ENCODE data around the gene FRMD8. TPM values are rescaled to one million over a fixed set of nuclear protein-coding genes. Genes with fewer than 3 reads are reported as not detected.

FRMD8 gene
- total and polyA plus RNA-seq, 9 of the 15 experiments (the other 6 are each of a cell fraction or from before 2014, with no cell fraction given) = 4.5 to 54.5 (median 15.8) TPM

GRCh38 chr11:65419772-65420481, 33.5 kb downstream of the FRMD8 start:
- Histone ChIP-seq H2AFZ (ENCODE audit: low read depth, low read length) (no peak overlapping the region), H3K79me2 (ENCODE audit: control insufficient read depth, insufficient read depth, low read length) (peaks cover 83% of the 10 kb centered on the region), H3K27me3 (ENCODE audit: control insufficient read depth in 2 of 2, insufficient read depth in 2 of 2, low read length in 2 of 2) (no peaks in the 10 kb centered on the region), H3K36me3 (ENCODE audit: control insufficient read depth, insufficient read depth, low read length) (peaks cover 22% of the 10 kb centered on the region), H3K4me2 (ENCODE audit: insufficient read depth, low read length) (peak overlapping the region; percentile 91), H3K9me1 (ENCODE audit: control insufficient read depth, insufficient read depth, low read length) (no peaks in the 10 kb centered on the region), H3K4me1 (replicated peaks in 1 of 2; ENCODE audit: control insufficient read depth in 2 of 2, insufficient read depth in 2 of 2, low read length in 2 of 2) (peaks cover 51 to 75% of the 10 kb centered on the region in 2 experiments), H3K27ac (ENCODE audit: extremely low read depth, low read depth, low read length) (peak overlapping the region; percentile 98), H4K20me1 (replicated peaks; ENCODE audit: control insufficient read depth, insufficient read depth, low read length) (peaks cover 22% of the 10 kb centered on the region), H3K9me3 (replicated peaks; ENCODE audit: control insufficient read depth, insufficient read depth, low read depth, low read length) (no peaks in the 10 kb centered on the region), H3K9ac (ENCODE audit: insufficient read depth in 1 of 2, low read depth in 2 of 2, low read length in 2 of 2) (peak overlapping the region; percentile 88 to 98), H3K4me3 (peak overlapping the region; percentile 43)
- WGBS (ENCODE audit: insufficient coverage, low coverage, missing lambda C conversion rate) = 1% methylated on average over 5 of the region's 6 CpGs
- FAIRE-seq = peak; percentile 74
- intact Hi-C loops (cut with micrococcal nuclease) = no loop called here
- BruUV-seq (replicated peaks) = no TSS peak
- in situ Hi-C loops (cut with MboI) = loop anchor here (5.0 kb wide), 1 partner anchor 92 kb away; no protein-coding TSS in a partner anchor
- ChIA-PET CTCF (ENCODE audit: low intra/inter-chr PET ratio) (no interaction called here), POLR2A (interaction anchor here (0.6 to 17.3 kb wide), 22 partner anchors 9 to 542 kb away, joined by 3 to 1349 read pairs (median 4); partner anchors contain the start of genes FRMD8, MALAT1 and SLC25A45)
- ATAC-seq = peak; percentile 8
- DNase-seq (ENCODE audit: extremely low read depth in 1 of 4, low spot score in 3 of 4) = peak; percentile 55 to 90 (median 64)
- peak; percentile 64 for TF ChIP-seq SMAD1 (IDR thresholded peaks at IDR 0.05; ENCODE audit: low read depth, low read length, partially characterized antibody)
- peak; percentile 15; the same call in 1 of the 2 replicates for TF ChIP-seq TRIM28 (IDR thresholded peaks at IDR 0.05)
- TF ChIP-seq ZNF280B (CRISPR knock-in tag; IDR thresholded peaks at IDR 0.05) = no peak
- peak; percentile 52; the same call in 1 of the 2 replicates for TF ChIP-seq MTA1 (IDR thresholded peaks at IDR 0.05; ENCODE audit: borderline replicate concordance)
- peak; percentile 29; the same call in 1 of the 2 replicates for TF ChIP-seq TEAD4 (IDR thresholded peaks at IDR 0.05; ENCODE audit: low read length)
- TF ChIP-seq TEAD4 (CRISPR knock-in tag; IDR thresholded peaks at IDR 0.05; ENCODE audit: borderline replicate concordance) = no peak
- no peak for TF ChIP-seq ZBTB43 (CRISPR knock-in tag; IDR thresholded peaks at IDR 0.05)
- TF ChIP-seq FOXA1 (IDR thresholded peaks at IDR 0.05; ENCODE audit: borderline replicate concordance) = no peak
- TF ChIP-seq HNRNPL (IDR thresholded peaks at IDR 0.05; ENCODE audit: low read depth, low read length) = 0 out of 2 replicates have a peak, but pooled peaks have one; percentile 43
- TF ChIP-seq MEIS2 (IDR thresholded peaks at IDR 0.05; ENCODE audit: partially characterized antibody) = peak; percentile 13
- peak; percentile 61 for TF ChIP-seq MTA3 (IDR thresholded peaks at IDR 0.05; ENCODE audit: borderline replicate concordance)
- TF ChIP-seq CBX1 (IDR thresholded peaks at IDR 0.05; ENCODE audit: low read depth) = peak; percentile 23; the same call in 1 of the 2 replicates
- TF ChIP-seq ZNF41 (CRISPR knock-in tag; conservative IDR thresholded peaks at IDR 0.05) = peak; percentile 34; the same call in 1 of the 2 replicates
- 0 out of 2 replicates have a peak, but pooled peaks have one; percentile 53 for TF ChIP-seq NBN (IDR thresholded peaks at IDR 0.05; ENCODE audit: low read depth)
- TF ChIP-seq POLR2G (IDR thresholded peaks at IDR 0.05; ENCODE audit: low read depth, low read length) = peak; percentile 71
- peak; percentile 36; the same call in 1 of the 2 replicates for TF ChIP-seq ETV5 (CRISPR knock-in tag; IDR thresholded peaks at IDR 0.05; ENCODE audit: low read depth)
- TF ChIP-seq RCOR1 (IDR thresholded peaks at IDR 0.05; ENCODE audit: borderline replicate concordance in 1 of 2, low read depth in 2 of 2, low read length in 2 of 2) = peak in 1 of 2 experiments; percentile 55; a peak in 1 of 4 replicates
- TF ChIP-seq BCOR (IDR thresholded peaks at IDR 0.05) = peak; percentile 28; the same call in 1 of the 2 replicates
- TF ChIP-seq SMAD4 (CRISPR knock-in tag; conservative IDR thresholded peaks at IDR 0.05) = peak; percentile 70
- TF ChIP-seq CREBBP (IDR thresholded peaks at IDR 0.05; ENCODE audit: low read depth, low read length) = no peak
- no peak for TF ChIP-seq RAD51 (IDR thresholded peaks at IDR 0.05; ENCODE audit: borderline replicate concordance, low read depth)

Data from K562 (cell line).